ENCODE results near the gene KCNS3.

KCNS3 gene

DNA sequence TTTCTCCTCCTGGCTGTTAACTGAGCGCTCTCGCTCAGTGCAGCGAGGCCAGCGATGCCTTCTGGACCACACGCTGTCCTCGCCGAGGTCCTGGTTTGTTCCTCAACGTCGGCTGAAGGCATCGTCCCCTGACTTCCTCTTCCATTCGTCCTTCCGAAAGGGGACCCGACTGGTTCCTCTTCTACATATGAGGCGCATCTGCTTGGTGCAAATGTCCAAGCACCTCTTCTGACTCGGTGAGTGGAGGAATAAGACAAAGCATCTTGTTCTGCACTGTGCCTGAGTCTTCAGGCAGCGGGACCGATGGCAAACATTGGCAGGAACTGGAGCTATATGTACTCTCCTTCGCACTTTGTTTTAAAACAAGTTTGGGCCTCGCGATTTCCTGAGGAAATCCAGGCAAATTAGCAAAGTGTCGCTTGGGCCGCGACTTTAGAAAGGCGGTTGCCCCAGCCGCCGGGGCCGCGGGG is 621 bp upstream of the KCNS3 start:
- DNase-seq (ENCODE audit: low read depth in 2 of 2) = no peak

- DNase-seq (ENCODE audit: low read depth in 2 of 2) = no peak
Observed at GRCh38 chr2:17879137-17879912, 858 bp downstream of the KCNS3 start.

DNA sequence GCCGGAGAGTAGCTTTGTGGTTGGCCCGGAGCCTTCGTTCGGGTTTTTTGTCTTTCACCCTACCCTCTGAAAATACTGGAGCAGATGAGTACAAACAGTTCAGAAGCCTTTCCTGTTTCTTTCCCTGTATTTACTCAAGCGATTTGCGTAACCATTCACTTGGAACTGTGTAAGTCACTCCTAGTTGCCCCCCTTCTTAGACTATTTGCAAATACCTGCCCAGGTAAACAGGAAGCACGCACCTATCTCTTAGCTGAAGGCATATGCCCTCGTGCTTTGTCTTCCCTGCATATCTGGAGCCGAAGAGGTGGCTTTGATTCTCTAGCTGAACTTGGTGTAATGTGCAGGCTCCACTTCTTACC is 1.4 kb downstream of the KCNS3 start:
- DNase-seq (ENCODE audit: low read depth in 2 of 2) = no peak

- DNase-seq (ENCODE audit: low read depth in 2 of 2) = no peak
Observed at GRCh38 chr2:17892770-17893534, 14.5 kb downstream of the KCNS3 start.

DNA sequence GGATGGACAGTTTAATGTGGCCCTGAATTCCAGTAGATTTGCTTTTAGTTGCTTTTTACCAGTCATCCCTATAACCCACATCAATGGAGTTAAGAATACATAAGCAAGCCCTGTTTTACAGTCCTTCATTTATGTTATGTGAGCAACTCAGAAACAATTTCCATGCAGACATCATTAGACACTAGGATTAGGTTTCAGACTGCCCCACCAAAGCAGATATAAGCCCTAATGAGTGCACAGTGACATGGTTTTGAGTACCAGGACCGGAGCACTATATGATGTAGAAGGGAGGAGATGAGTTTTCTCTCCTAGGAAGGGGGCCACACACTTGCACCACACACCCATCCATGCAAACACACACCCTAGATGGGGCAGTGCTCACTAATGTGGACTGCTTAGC is 15.5 kb downstream of the KCNS3 start:
- DNase-seq (ENCODE audit: low read depth in 2 of 2) = no peak

GRCh38 chr2:17894556-17894955 is 16.1 kb downstream of the KCNS3 start:
- no peak for DNase-seq (ENCODE audit: low read depth in 2 of 2)

DNA sequence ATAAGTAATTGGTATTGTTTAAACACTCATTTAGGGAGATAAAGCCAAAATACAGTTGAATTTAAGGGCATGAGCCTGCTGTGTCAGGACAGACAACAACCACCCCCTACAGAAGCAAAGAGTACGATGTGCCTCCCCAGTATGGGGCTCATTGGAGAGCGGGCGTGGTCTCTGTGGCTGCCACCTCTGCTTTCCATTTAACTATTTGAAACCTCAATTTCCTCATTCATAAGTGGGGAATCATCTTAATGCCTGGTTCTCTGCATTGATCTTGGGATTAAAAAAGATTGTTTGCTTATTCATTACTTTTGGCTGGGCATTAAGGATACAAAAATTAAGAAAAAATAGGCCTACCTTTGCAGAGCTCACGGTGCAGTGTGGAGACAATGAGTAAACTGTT is 21.4 kb downstream of the KCNS3 start:
- no peak for DNase-seq (ENCODE audit: low read depth in 2 of 2)

DNA sequence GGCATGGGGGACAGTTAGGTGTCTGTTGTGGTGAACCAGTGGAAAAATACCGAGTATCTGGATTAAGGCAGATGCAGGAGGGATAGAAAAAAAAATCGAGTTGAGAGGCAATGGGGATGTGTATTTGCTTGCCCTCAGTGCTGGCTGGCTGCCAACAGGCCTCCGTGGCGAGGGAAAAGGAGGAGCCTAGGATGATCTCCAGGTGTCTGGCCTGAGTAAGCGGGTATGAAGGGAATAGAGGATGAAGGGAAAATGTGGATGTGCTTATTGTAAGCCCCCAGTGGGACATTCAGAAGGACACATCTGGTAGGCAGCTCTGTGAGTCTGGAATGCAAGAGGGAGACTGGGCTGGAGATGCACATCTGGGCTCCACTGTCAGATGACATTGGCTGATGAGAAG is 22.8 kb downstream of the KCNS3 start:
- DNase-seq (ENCODE audit: low read depth in 2 of 2) = no peak

DNA sequence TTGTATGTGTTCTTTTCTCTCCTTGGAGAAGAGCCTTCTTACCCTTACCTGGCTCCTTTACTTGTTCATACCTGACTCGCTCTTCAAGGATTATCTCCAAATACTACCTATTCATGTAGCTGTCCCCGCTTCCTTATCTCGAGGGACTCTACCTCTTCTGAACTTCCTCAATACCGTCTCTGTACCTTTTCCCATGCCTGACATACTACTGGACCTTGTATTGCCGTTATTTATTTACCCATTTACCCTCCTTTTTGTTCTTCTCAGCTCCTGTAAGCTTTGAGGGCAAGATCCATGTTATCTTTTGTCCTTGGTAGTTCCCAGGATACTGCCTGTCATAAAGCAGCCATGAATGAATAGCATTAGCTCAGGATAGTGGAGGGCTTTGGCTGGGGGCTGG is 32.5 kb downstream of the KCNS3 start:
- no peak for DNase-seq (ENCODE audit: low read depth in 2 of 2)

DNA sequence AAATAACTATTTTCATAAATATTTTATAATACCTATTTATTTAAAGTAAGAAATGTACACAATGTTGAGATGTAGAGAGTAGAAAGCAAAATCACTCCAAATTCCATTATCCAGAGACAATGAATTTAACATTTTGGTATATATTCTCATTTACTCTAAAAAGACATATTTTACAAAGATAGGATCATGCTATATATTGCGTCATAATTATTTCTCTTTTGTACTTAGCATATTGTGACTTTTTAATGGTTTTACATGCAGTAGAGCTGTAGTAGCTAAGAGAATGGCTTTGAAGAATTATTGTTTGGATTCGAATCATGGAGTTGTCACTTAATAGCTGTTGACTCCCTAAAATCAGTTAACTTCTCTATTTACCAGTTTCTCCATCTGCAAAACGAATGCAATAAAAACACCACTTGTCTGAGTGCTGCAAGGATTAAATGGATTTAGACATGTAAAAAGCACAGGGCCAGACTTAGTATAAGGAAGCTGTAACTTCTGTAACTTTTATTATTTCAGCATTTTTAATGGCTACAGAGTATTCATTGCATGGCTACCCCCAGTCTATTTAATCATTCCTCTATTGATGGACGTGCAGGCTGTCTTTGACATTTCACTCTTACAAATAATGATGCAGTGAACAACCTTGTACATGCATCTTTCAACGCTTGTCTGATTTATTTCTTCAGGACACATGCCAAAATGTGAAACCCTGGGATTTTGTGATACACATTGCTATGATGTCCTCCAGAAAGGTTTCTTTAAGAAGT is 33.2 kb downstream of the KCNS3 start:
- DNase-seq (ENCODE audit: low read depth in 2 of 2) = no peak

- no peak for DNase-seq (ENCODE audit: low read depth in 2 of 2)
Observed at GRCh38 chr2:17912266-17912691, 33.8 kb downstream of the KCNS3 start.

DNA sequence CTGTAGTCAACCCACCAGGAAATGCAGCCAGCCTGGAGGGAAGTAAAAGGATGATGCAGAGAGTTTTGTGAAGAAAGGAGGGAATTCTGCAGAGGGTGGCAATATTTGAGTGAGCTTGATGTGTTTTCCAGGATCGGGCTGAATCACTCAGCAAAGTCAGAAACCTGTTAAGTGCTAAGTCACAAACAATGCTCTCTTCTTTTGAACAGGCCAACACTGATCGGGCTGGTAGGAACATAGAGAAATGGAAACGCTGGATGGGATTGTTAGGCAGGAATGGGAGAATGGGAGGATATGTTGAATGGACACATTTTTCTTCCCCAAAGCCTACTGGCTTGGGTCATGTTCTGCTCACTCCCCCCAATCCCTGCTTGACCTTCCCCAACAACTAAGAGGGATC is 36.6 kb downstream of the KCNS3 start:
- no peak for DNase-seq (ENCODE audit: low read depth in 2 of 2)

GRCh38 chr2:17915811-17916518 is 37.5 kb downstream of the KCNS3 start:
- no peak for DNase-seq (ENCODE audit: low read depth in 2 of 2)

DNA sequence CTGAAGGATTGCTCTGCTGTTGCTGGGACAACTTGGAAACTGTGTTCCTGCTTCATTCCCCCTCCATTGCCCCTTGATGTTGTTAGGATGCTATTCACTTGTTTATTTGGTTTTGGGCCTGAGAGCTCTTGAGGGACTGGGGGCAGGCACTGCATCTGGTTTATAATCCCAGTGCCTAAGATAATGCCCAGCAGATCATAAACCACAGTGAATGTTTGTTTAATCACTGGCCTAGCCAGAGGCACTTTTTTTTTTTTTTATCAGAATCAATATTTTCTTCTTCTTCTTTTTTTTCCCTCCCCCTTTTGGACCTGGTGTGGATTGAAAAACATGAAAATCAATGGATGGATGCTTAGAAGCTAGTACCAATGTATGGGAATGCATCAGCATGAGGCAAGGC is 38.1 kb downstream of the KCNS3 start:
- no peak for DNase-seq (ENCODE audit: low read depth in 2 of 2)

GRCh38 chr2:17918789-17919188 is 40.3 kb downstream of the KCNS3 start:
- DNase-seq (ENCODE audit: low read depth in 2 of 2) = no peak

DNA sequence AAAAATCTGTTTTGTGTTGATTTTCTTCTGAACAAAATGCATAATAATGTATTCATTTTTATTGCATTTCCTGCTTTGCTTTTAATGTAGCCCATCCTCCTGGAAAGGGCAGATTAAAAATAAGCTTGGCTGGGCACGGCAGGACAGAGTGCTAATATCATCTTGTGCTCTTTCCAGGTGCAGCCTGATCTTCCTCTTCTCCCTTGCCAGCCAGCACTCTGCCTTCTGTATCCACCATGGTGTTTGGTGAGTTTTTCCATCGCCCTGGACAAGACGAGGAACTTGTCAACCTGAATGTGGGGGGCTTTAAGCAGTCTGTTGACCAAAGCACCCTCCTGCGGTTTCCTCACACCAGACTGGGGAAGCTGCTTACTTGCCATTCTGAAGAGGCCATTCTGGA is 52.3 kb downstream of the KCNS3 start:
- no peak for DNase-seq (ENCODE audit: low read depth in 2 of 2)

DNA sequence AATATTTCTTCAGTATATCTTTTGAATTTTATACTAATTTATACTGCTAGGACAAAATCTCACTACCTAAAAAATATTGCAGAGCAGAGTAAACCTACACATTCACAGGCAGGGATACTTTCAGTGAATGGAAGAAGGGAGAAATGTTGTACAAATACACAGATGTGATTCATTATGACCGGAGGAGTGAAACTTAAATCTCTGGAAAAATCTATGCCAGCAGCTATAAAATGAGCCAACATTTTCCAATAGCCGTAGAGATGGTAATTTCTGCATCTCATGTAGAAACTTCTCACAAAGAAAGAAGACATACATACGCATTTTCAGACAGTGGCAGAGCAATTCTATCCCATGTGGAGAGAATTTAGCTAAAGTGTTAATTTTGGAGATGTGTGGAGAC is 54.8 kb downstream of the KCNS3 start:
- no peak for DNase-seq (ENCODE audit: low read depth in 2 of 2)

DNA sequence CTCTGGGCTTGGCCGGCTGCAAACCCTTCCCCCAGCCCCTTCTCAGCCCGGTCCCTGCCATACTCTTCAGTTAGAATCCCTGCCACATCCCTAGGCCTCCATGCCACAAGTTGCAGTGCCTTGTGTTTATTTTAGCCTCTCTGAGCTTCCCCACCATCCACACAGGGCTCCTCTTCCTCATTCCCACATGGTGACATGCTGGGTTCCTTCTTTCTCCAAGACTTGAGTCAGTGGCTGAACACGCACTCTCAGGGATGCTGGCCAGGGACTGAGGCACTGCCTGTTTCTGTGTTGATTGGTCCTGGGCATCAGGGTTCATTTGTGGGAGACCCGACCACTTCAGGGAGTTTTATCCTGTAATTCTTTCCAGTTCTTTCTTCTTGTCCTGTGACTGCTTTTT is 56.3 kb downstream of the KCNS3 start:
- DNase-seq (ENCODE audit: low read depth in 2 of 2) = no peak

GRCh38 chr2:17935242-17935885 is 56.9 kb downstream of the KCNS3 start:
- DNase-seq (ENCODE audit: low read depth in 2 of 2) = no peak

DNA sequence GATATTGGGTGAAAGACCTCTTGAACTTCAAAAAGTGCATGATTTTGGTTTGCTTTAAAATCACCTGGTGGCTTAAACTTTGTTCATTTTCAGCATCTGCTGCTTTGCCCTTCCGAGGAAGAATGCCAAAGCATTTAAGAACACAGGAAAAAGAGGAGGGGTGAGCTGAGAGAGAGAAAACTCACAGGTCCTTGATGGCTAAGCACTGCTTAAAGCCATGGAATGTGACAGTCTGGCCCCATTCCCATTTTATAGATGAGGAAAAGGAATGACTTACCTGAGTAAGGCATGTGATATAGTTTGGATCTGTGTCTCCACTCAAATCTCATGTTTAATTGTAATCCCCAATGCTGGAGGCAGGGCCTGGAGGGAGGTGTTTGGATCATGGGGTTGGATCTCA is 58.1 kb downstream of the KCNS3 start:
- no peak for DNase-seq (ENCODE audit: low read depth in 2 of 2)

GRCh38 chr2:17940091-17940630 is 61.7 kb downstream of the KCNS3 start:
- no peak for DNase-seq (ENCODE audit: low read depth in 2 of 2)
